H1 (cell line): ENCODE results near the gene TARP.

Experiments used
- CTCF ChIA-PET: fragments of 300-600 bp; sonication (Branson Sonifier 250); formaldehyde crosslinking; loops from one replicate; lab custom pipeline; 2021; ENCODE audit not compliant: partially characterized antibody; lab: Charles Lee
- POLR2A ChIA-PET: fragments of 300-600 bp; sonication (Branson Sonifier 250); formaldehyde crosslinking; loops from one replicate; lab custom pipeline; 2021; ENCODE audit warnings: inconsistent platforms; ENCODE audit not compliant: partially characterized antibody; lab: Charles Lee
- DNase-seq, 2 experiments: peaks; one replicate each; pipeline versions ENCODE4 v3.0.0 to v3.0.0-alpha.2; 2010 to 2022; ENCODE audit warnings: low spot score in 2 of 2, low read depth in 1 of 2, mixed read lengths in 1 of 2
- FAIRE-seq: peaks from 2 replicates; lab custom pipeline; 2011; peaks lifted over from hg19 to GRCh38; lab: Jason Lieb, UNC
- H2AFZ ChIP-seq: 2 replicates; pipeline ENCODE4 v1.8.1; 2012; ENCODE audit warnings: low read length, inconsistent platforms
- H2AK5ac ChIP-seq: 2 replicates; pipeline ENCODE4 v1.6.1; 2013; ENCODE audit warnings: low read depth, low read length
- H2BK120ac ChIP-seq: replicated peaks from 2 replicates; pipeline ENCODE3; 2013; ENCODE audit warnings: low read depth, low read length, inconsistent platforms
- H2BK12ac ChIP-seq: 2 replicates; pipeline ENCODE4 v1.6.1; 2013; ENCODE audit warnings: low read depth, low read length
- H2BK15ac ChIP-seq: 2 replicates; pipeline ENCODE4 v1.6.1; 2013; ENCODE audit warnings: low read length
- H2BK20ac ChIP-seq: 2 replicates; pipeline ENCODE4 v1.6.1; 2013; ENCODE audit warnings: low read length
- H2BK5ac ChIP-seq: 2 replicates; pipeline ENCODE4 v1.6.1; 2013; ENCODE audit warnings: low read depth, low read length
- H3K14ac ChIP-seq: 2 replicates; pipeline ENCODE4 v1.6.1; 2013; ENCODE audit warnings: inconsistent platforms; ENCODE audit not compliant: insufficient read length
- H3K18ac ChIP-seq: 2 replicates; pipeline ENCODE4 v1.6.1; 2013; ENCODE audit warnings: low read length; ENCODE audit errors: extremely low read depth
- H3K23ac ChIP-seq: 2 replicates; pipeline ENCODE4 v1.6.1; 2013; ENCODE audit warnings: inconsistent platforms; ENCODE audit not compliant: insufficient read length
- H3K23me2 ChIP-seq: 2 replicates; pipeline ENCODE4 v1.6.1; 2013; ENCODE audit warnings: low read depth, low read length
- H3K27ac ChIP-seq: 2 replicates; pipeline ENCODE4 v1.6.1; 2011; ENCODE audit warnings: low read depth, low read length, inconsistent platforms
- H3K27me3 ChIP-seq, 4 experiments: replicated peaks in 1 of 4; 1 replicate in 1 of 4; 2 replicates in 3 of 4; pipeline versions ENCODE4 v1.6.1 to v1.8.1; 2011 to 2013; ENCODE audit warnings: low read length in 3 of 4, mild to moderate bottlenecking in 3 of 4, inconsistent platforms in 2 of 4, mixed read lengths in 2 of 4, moderate library complexity in 1 of 4; ENCODE audit not compliant: control insufficient read depth in 3 of 4, insufficient read depth in 3 of 4; ENCODE audit errors: extremely low read depth in 1 of 4
- H3K36me3 ChIP-seq, 4 experiments: 2 replicates each; pipeline versions ENCODE4 v1.6.1 to v1.8.1; 2011 to 2013; ENCODE audit warnings: mild to moderate bottlenecking in 4 of 4, low read length in 3 of 4, moderate library complexity in 2 of 4, control low read depth in 1 of 4, inconsistent platforms in 1 of 4; ENCODE audit not compliant: insufficient read depth in 4 of 4, control insufficient read depth in 2 of 4
- H3K4ac ChIP-seq: replicated peaks from 2 replicates; pipeline ENCODE3; 2013; ENCODE audit warnings: low read length, low read depth, mixed read lengths, inconsistent platforms; ENCODE audit not compliant: insufficient read length
- H3K4me1 ChIP-seq, 4 experiments: replicated peaks in 1 of 4; 1 replicate in 1 of 4; 2 replicates in 3 of 4; pipeline versions ENCODE4 v1.6.1 to v1.8.1; 2011 to 2013; ENCODE audit warnings: low read length in 3 of 4, inconsistent platforms in 2 of 4, mixed read lengths in 1 of 4; ENCODE audit not compliant: insufficient read depth in 4 of 4, control insufficient read depth in 3 of 4
- H3K4me2 ChIP-seq, 2 experiments: 2 replicates each; pipeline versions ENCODE4 v1.6.1 to v1.8.1; 2011 to 2013; ENCODE audit warnings: low read depth in 2 of 2, low read length in 2 of 2, control low read depth in 1 of 2, inconsistent platforms in 1 of 2, mild to moderate bottlenecking in 1 of 2; ENCODE audit not compliant: insufficient read depth in 1 of 2
- H3K4me3 ChIP-seq, 4 experiments: fragments of 200-600, 300-600 bp in 1 of 4; sonication (generic), shearing (Covaris generic), sonication (Bioruptor Twin) in 1 of 4; 2 replicates each; pipeline versions ENCODE4 v1.5.1 to v1.8.1; 2011 to 2016; ENCODE audit warnings: low read length in 4 of 4, low read depth in 3 of 4, control low read depth in 2 of 4, inconsistent platforms in 2 of 4, mild to moderate bottlenecking in 2 of 4, mixed read lengths in 1 of 4, moderate library complexity in 1 of 4; ENCODE audit not compliant: insufficient read depth in 2 of 4; ENCODE audit errors: extremely low read depth in 1 of 4
- H3K56ac ChIP-seq: replicated peaks from 2 replicates; pipeline ENCODE3; 2013; ENCODE audit warnings: low read depth, mild to moderate bottlenecking, mixed read lengths, low read length, inconsistent platforms; ENCODE audit not compliant: insufficient read length
- H3K79me1 ChIP-seq: 2 replicates; pipeline ENCODE4 v1.6.1; 2013; ENCODE audit warnings: low read depth, low read length, control low read depth
- H3K79me2 ChIP-seq, 2 experiments: 2 replicates each; pipeline versions ENCODE4 v1.6.1 to v1.8.1; 2012 to 2013; ENCODE audit warnings: low read length in 2 of 2, mild to moderate bottlenecking in 2 of 2, inconsistent platforms in 1 of 2; ENCODE audit not compliant: insufficient read depth in 2 of 2, control insufficient read depth in 1 of 2
- H3K9ac ChIP-seq, 4 experiments: replicated peaks in 1 of 4; 1 replicate in 1 of 4; 2 replicates in 3 of 4; pipeline versions ENCODE4 v1.6.1 to v1.8.1; 2011 to 2013; ENCODE audit warnings: low read depth in 3 of 4, low read length in 3 of 4, control low read depth in 2 of 4, mild to moderate bottlenecking in 2 of 4, moderate library complexity in 2 of 4, inconsistent platforms in 1 of 4; ENCODE audit errors: extremely low read depth in 1 of 4
- H3K9me3 ChIP-seq, 2 experiments: 2 replicates each; pipeline versions ENCODE4 v1.6.1 to v1.8.1; 2012 to 2013; ENCODE audit warnings: mild to moderate bottlenecking in 2 of 2, moderate library complexity in 2 of 2, control low read depth in 1 of 2, inconsistent platforms in 1 of 2, low read depth in 1 of 2, low read length in 1 of 2, mixed read lengths in 1 of 2; ENCODE audit not compliant: insufficient read depth in 2 of 2
- H4K20me1 ChIP-seq, 2 experiments: replicated peaks in 1 of 2; 2 replicates each; pipeline versions ENCODE3 to v1.8.1; 2011 to 2013; ENCODE audit warnings: inconsistent platforms in 2 of 2, low read length in 2 of 2, mild to moderate bottlenecking in 1 of 2; ENCODE audit not compliant: insufficient read depth in 2 of 2, control insufficient read depth in 1 of 2
- H4K5ac ChIP-seq: 2 replicates; pipeline ENCODE4 v1.6.1; 2013; ENCODE audit warnings: low read length, low read depth, mixed read lengths, inconsistent platforms; ENCODE audit not compliant: insufficient read length
- H4K8ac ChIP-seq: 2 replicates; pipeline ENCODE4 v1.8.0; 2013; ENCODE audit warnings: mild to moderate bottlenecking, moderate library complexity, low read length, inconsistent platforms; ENCODE audit not compliant: insufficient read depth; ENCODE audit errors: extremely low read depth
- H4K91ac ChIP-seq: replicated peaks from 2 replicates; pipeline ENCODE3; 2013; ENCODE audit warnings: low read length, mixed read lengths, inconsistent platforms; ENCODE audit not compliant: insufficient read length
- WGBS, 2 experiments: shearing (Covaris generic) in 1 of 2; methylation state at CpG; one replicate each; pipeline versions ENCODE4 v1.1.6 to v1.1.7; 2013 to 2015; ENCODE audit warnings: low lambda C conversion rate in 2 of 2, mixed read lengths in 2 of 2, inconsistent platforms in 1 of 2, low coverage in 1 of 2, missing lambda C conversion rate in 1 of 2; ENCODE audit not compliant: insufficient replicate concordance in 2 of 2, insufficient coverage in 1 of 2, insufficient read length in 1 of 2; ENCODE audit errors: extremely low coverage in 1 of 2, missing lambda C conversion rate in 1 of 2; 5-methylcytosine and 5-hydroxymethylcytosine counted together

Gene TARP

GRCh38 chr7:38296059-38296857, 22.8 kb upstream of the TARP start:
- FAIRE-seq (no peak), DNase-seq (no peak)
- H3K9me3 ChIP-seq, result no peaks in the 10 kb centered on the region
- H2BK12ac ChIP-seq, result no peak overlapping the region
- no peaks in the 10 kb centered on the region for H3K79me1 ChIP-seq
- H3K14ac ChIP-seq, result no peak overlapping the region
- no peak overlapping the region for H2BK20ac ChIP-seq
- no peak overlapping the region for H4K8ac ChIP-seq
- no peak overlapping the region for H2AK5ac ChIP-seq
- no peak overlapping the region for H2AFZ ChIP-seq
- no peak overlapping the region for H3K23ac ChIP-seq
- H3K4ac ChIP-seq, result no peak overlapping the region
- H4K5ac ChIP-seq, result no peak overlapping the region
- H3K4me1 ChIP-seq, result no peaks in the 10 kb centered on the region
- H3K23me2 ChIP-seq, result no peaks in the 10 kb centered on the region
- no peaks in the 10 kb centered on the region for H4K20me1 ChIP-seq
- H3K4me2 ChIP-seq, result no peak overlapping the region
- H3K56ac ChIP-seq, result no peak overlapping the region
- 90% methylated on average over 5 of the region's 5 CpGs; no CpG with 5 or more reads in 1 of the 2 experiments for WGBS, 2 experiments
- no peaks in the 10 kb centered on the region for H3K36me3 ChIP-seq
- H4K91ac ChIP-seq, result no peak overlapping the region
- ChIA-PET POLR2A (no interaction called here), CTCF (interaction anchor here (1.3 to 1.7 kb wide), 3 partner anchors 23 to 81 kb away, joined by 3 to 7 read pairs (median 4); no protein-coding TSS in a partner anchor)
- H2BK120ac ChIP-seq, result no peak overlapping the region
- H3K4me3 ChIP-seq, result no peak overlapping the region
- H3K79me2 ChIP-seq, result no peaks in the 10 kb centered on the region
- H3K18ac ChIP-seq, result no peak overlapping the region
- H3K9ac ChIP-seq, result no peak overlapping the region
- no peaks in the 10 kb centered on the region for H3K27me3 ChIP-seq
- H2BK5ac ChIP-seq, result no peak overlapping the region
- no peak overlapping the region for H2BK15ac ChIP-seq
- no peak overlapping the region for H3K27ac ChIP-seq
